G401 (cell line): ENCODE data around the gene PHF12. TPM values are rescaled to one million over a fixed set of nuclear protein-coding genes. Genes with fewer than 3 reads are reported as not detected.

Source experiments
- total RNA-seq: library from RNA; depleted of rRNA; stranded (reverse); fragments of >200 nt; shearing (Covaris generic); gene quantifications from 2 replicates; pipeline ENCODE4 v1.2.3, GENCODE V29; 2014; rRNA removed

The PHF12 gene
- total RNA-seq, 1 experiment from 2014 or later, result 48.5 TPM

Other genes with a start within 250 kb of the PHF12 start
- 2.4 and 17.2 TPM in 2 replicates for gene PROCA1, start 239.6 kb downstream of the PHF12 start, total RNA-seq
- 373 TPM in 2 replicates for gene RAB34, start 233.7 kb downstream of the PHF12 start, total RNA-seq
- gene RPL23A, start 231.5 kb downstream of the PHF12 start, total RNA-seq, result 1,133 and 1,289 TPM in 2 replicates
- 9.2 and 12.1 TPM in 2 replicates for gene TLCD1, start 225.3 kb downstream of the PHF12 start, total RNA-seq
- gene NEK8, start 222.7 kb downstream of the PHF12 start, total RNA-seq, result 10.2 and 15.1 TPM in 2 replicates
- gene TRAF4, start 207.5 kb downstream of the PHF12 start, total RNA-seq, result 51.8 and 69.0 TPM in 2 replicates
- 0.86 and 8.0 TPM in 2 replicates for gene FAM222B, start 108.7 kb downstream of the PHF12 start, total RNA-seq
- 52.9 and 96.8 TPM in 2 replicates for gene ERAL1, start 96.5 kb downstream of the PHF12 start, total RNA-seq
- gene FLOT2, start 53.8 kb downstream of the PHF12 start, total RNA-seq, result 57.5 and 59.7 TPM in 2 replicates
- gene DHRS13, start 48.4 kb downstream of the PHF12 start, total RNA-seq, result 24.7 and 30.9 TPM in 2 replicates
- gene SEZ6, start 54.5 kb upstream of the PHF12 start, total RNA-seq, result not detected in 2 replicates
- gene PIPOX, start 91.6 kb upstream of the PHF12 start, total RNA-seq, result 4.7 TPM in 1 of 2 replicates, not detected in the other
- gene MYO18A, start 228.9 kb upstream of the PHF12 start, total RNA-seq, result 26.0 and 42.1 TPM in 2 replicates